Measurements from ENCODE around the gene SIGLEC8. TPM values are rescaled to one million over a fixed set of nuclear protein-coding genes. Genes with fewer than 3 reads are reported as not detected.

The SIGLEC8 gene
- polyA plus RNA-seq, 1 donor from 2014 or later = not detected

DNA sequence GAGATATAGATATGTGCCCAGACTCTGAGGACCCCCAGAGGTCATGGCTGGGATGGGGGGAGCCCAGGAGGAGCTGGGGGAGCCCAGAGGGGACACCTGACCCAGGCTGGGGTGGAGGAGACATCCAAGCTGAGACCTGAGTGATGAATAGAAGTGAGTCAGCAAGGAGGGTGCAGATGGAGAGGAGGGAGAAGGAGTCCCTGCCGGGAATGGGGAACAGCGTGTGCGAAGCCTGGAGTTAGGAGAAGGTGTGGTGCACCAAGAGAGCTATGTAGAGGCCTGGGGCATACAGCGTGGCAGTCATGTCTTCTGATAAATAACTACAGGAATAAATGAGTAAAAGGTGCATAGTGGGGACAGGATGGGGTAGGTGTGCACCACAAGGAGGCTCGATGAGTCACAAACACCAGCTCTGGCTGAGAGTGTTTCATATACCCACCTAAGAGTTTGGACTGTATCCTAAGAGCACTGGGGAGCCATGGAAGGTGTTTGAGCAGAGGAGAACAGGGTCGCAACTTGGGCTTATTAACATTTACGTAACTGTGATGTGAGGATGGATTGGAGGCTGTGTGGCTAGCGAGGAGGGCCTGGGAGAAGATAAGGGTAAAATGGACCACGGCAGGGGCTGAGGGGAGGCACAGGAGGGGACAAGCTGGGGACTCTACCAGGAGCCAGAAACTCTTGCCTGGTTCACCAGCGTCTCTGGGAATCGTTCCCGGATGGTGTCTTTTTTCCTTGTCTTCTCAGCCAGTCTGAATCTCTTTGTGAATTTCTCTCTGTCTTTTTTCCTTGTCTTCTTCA is 21.5 kb upstream of the SIGLEC8 start:
- H3K4me3 ChIP-seq (ENCODE audit: low read length) = no peak overlapping the region
- H3F3A ChIP-seq (ENCODE audit: insufficient read depth, low read length, poor library complexity, severe bottlenecking) = no peaks in the 10 kb centered on the region
- no peak overlapping the region for H2AFZ ChIP-seq (ENCODE audit: low read depth, low read length)
- H3K4me2 ChIP-seq (ENCODE audit: low read length) = no peak overlapping the region
- H3K36me3 ChIP-seq (ENCODE audit: insufficient read depth, low read length) = no peaks in the 10 kb centered on the region
- no peaks in the 10 kb centered on the region for H3K79me2 ChIP-seq (replicated peaks; ENCODE audit: insufficient read depth, low read length)
- no peak for TF ChIP-seq CTCF (IDR thresholded peaks at IDR 0.05; ENCODE audit: poor library complexity, severe bottlenecking)
- no peak for TF ChIP-seq SMC3 (conservative IDR thresholded peaks at IDR 0.05; ENCODE audit: poor library complexity)
- TF ChIP-seq, protein P1, sequence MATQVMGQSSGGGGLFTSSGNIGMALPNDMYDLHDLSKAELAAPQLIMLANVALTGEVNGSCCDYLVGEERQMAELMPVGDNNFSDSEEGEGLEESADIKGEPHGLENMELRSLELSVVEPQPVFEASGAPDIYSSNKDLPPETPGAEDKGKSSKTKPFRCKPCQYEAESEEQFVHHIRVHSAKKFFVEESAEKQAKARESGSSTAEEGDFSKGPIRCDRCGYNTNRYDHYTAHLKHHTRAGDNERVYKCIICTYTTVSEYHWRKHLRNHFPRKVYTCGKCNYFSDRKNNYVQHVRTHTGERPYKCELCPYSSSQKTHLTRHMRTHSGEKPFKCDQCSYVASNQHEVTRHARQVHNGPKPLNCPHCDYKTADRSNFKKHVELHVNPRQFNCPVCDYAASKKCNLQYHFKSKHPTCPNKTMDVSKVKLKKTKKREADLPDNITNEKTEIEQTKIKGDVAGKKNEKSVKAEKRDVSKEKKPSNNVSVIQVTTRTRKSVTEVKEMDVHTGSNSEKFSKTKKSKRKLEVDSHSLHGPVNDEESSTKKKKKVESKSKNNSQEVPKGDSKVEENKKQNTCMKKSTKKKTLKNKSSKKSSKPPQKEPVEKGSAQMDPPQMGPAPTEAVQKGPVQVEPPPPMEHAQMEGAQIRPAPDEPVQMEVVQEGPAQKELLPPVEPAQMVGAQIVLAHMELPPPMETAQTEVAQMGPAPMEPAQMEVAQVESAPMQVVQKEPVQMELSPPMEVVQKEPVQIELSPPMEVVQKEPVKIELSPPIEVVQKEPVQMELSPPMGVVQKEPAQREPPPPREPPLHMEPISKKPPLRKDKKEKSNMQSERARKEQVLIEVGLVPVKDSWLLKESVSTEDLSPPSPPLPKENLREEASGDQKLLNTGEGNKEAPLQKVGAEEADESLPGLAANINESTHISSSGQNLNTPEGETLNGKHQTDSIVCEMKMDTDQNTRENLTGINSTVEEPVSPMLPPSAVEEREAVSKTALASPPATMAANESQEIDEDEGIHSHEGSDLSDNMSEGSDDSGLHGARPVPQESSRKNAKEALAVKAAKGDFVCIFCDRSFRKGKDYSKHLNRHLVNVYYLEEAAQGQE (IDR thresholded peaks at IDR 0.05; ENCODE audit: borderline replicate concordance) = no peak
- no peak for TF ChIP-seq EZH2 (IDR thresholded peaks at IDR 0.05; ENCODE audit: borderline replicate concordance, insufficient read depth, low read length, poor library complexity, severe bottlenecking)
- TF ChIP-seq TAF1 (IDR thresholded peaks at IDR 0.05; ENCODE audit: low read depth) = no peak
- no peak for TF ChIP-seq MXI1 (conservative IDR thresholded peaks at IDR 0.05; ENCODE audit: poor library complexity, severe bottlenecking)
- no peak for TF ChIP-seq EP300 (conservative IDR thresholded peaks at IDR 0.05; ENCODE audit: poor library complexity, severe bottlenecking)
- TF ChIP-seq RAD21 (conservative IDR thresholded peaks at IDR 0.05) = no peak
- TF ChIP-seq POLR2AphosphoS5 (IDR thresholded peaks at IDR 0.05) = no peak
- no peak overlapping the region for H3K27ac ChIP-seq (ENCODE audit: low read length)
- H4K20me1 ChIP-seq (ENCODE audit: insufficient read depth) = no peaks in the 10 kb centered on the region
- H3K9me2 ChIP-seq (ENCODE audit: insufficient read depth, low read length) = no peaks in the 10 kb centered on the region
- H3K27me3 ChIP-seq (ENCODE audit: insufficient read depth, low read depth, low read length) = no peaks in the 10 kb centered on the region
- H3K9me3 ChIP-seq (ENCODE audit: low read length) = no peaks in the 10 kb centered on the region
- H3K9ac ChIP-seq (ENCODE audit: low read length) = no peak overlapping the region

GRCh38 chr19:51478381-51479234 is 20.4 kb upstream of the SIGLEC8 start, which contains the start of gene CEACAM18:
Gene CEACAM18 (plus strand): TSS chr19:51478539.
- no peak within 1 kb of the TSS for H3K9ac ChIP-seq (ENCODE audit: low read length)
- no peaks in the 10 kb centered on the region for H4K20me1 ChIP-seq (ENCODE audit: insufficient read depth)
- no peak within 1 kb of the TSS for H3K27ac ChIP-seq (ENCODE audit: low read length)
- H3F3A ChIP-seq (ENCODE audit: insufficient read depth, low read length, poor library complexity, severe bottlenecking) = no peaks in the 10 kb centered on the region
- no peaks in the 10 kb centered on the region for H3K36me3 ChIP-seq (ENCODE audit: insufficient read depth, low read length)
- H3K4me3 ChIP-seq (ENCODE audit: low read length) = no peak within 1 kb of the TSS
- H3K79me2 ChIP-seq (replicated peaks; ENCODE audit: insufficient read depth, low read length) = no peaks in the 10 kb centered on the region
- H3K9me2 ChIP-seq (ENCODE audit: insufficient read depth, low read length) = no peaks in the 10 kb centered on the region
- H3K4me2 ChIP-seq (ENCODE audit: low read length) = no peak within 1 kb of the TSS
- no peak within 1 kb of the TSS for H2AFZ ChIP-seq (ENCODE audit: low read depth, low read length)
- H3K27me3 ChIP-seq (ENCODE audit: insufficient read depth, low read depth, low read length) = no peaks in the 10 kb centered on the region
- H3K9me3 ChIP-seq (ENCODE audit: low read length) = no peaks in the 10 kb centered on the region
- no peak for TF ChIP-seq TAF1 (IDR thresholded peaks at IDR 0.05; ENCODE audit: low read depth)
- TF ChIP-seq RAD21 (conservative IDR thresholded peaks at IDR 0.05) = no peak
- TF ChIP-seq MXI1 (conservative IDR thresholded peaks at IDR 0.05; ENCODE audit: poor library complexity, severe bottlenecking) = no peak
- no peak for TF ChIP-seq EP300 (conservative IDR thresholded peaks at IDR 0.05; ENCODE audit: poor library complexity, severe bottlenecking)
- TF ChIP-seq SMC3 (conservative IDR thresholded peaks at IDR 0.05; ENCODE audit: poor library complexity) = no peak
- TF ChIP-seq CTCF (IDR thresholded peaks at IDR 0.05; ENCODE audit: poor library complexity, severe bottlenecking) = no peak
- TF ChIP-seq, protein P1 (IDR thresholded peaks at IDR 0.05; ENCODE audit: borderline replicate concordance) = no peak
- no peak for TF ChIP-seq POLR2AphosphoS5 (IDR thresholded peaks at IDR 0.05)
- no peak for TF ChIP-seq EZH2 (IDR thresholded peaks at IDR 0.05; ENCODE audit: borderline replicate concordance, insufficient read depth, low read length, poor library complexity, severe bottlenecking)

All from neural cell (in vitro differentiated cells).